HCT116 (cell line): Measurements from ENCODE around the gene GNA15. TPM values are rescaled to one million over a fixed set of nuclear protein-coding genes. Genes with fewer than 3 reads are reported as not detected.

Experiments
- ATAC-seq: fragments of 200-7000 bp; cut with Tn5 transposase; 2 replicates; pipeline ENCODE4 v1.9.1; 2020; ENCODE audit warnings: mild to moderate bottlenecking, moderate library complexity
- BruUV-seq: library from RNA; stranded (reverse); fragments of 400-500 nt; replicated peaks from 2 replicates; lab custom pipeline; 2021; lab: Mats Ljungman, UMichigan
- CTCF ChIA-PET: fragments of 300-600 bp; sonication (Branson Sonifier 250); formaldehyde crosslinking; loops from one replicate; lab custom pipeline; 2021; ENCODE audit warnings: antibody characterized with exemption; lab: Charles Lee
- POLR2A ChIA-PET: fragments of 300-600, 350-600 bp; sonication (Branson Sonifier 250); formaldehyde crosslinking; loops from one replicate; lab custom pipeline; 2021; ENCODE audit warnings: antibody characterized with exemption; lab: Charles Lee
- RAD21 ChIA-PET, 2 experiments: fragments of 300-600 bp; sonication (Branson Sonifier 250); formaldehyde crosslinking; loops; one replicate each; lab custom pipeline; 2023; ENCODE audit warnings: low total read pairs in 2 of 2; ENCODE audit not compliant: uncharacterized antibody in 2 of 2, unreplicated experiment in 2 of 2, low non-redundant PET in 1 of 2; lab: Charles Lee
- DNase-seq: peaks from one replicate; pipeline ENCODE4 v3.0.0-alpha.2; 2010; ENCODE audit warnings: low read depth, low spot score
- H2AFZ ChIP-seq: fragments of 200-600 bp; shearing (Covaris generic), sonication (generic); 2 replicates; pipeline ENCODE4 v1.6.1; 2017; ENCODE audit warnings: low read depth, mixed run types, mixed read lengths, antibody characterized with exemption, low read length; ENCODE audit not compliant: poor library complexity, severe bottlenecking
- H3K27ac ChIP-seq: 2 replicates; pipeline ENCODE4 v1.5.1; 2012; ENCODE audit warnings: low read depth, low read length
- H3K27me3 ChIP-seq: fragments of 200-600 bp; sonication (generic); 2 replicates; pipeline ENCODE4 v1.6.1; 2016; ENCODE audit warnings: mixed run types, low read length, mixed read lengths; ENCODE audit not compliant: insufficient read depth
- H3K36me3 ChIP-seq, 2 experiments: fragments of 200-500 bp in 1 of 2; fragments of 200-600 bp in 1 of 2; sonication (Bioruptor generic) in 1 of 2; sonication (generic) in 1 of 2; 2 replicates each; pipeline versions ENCODE4 v1.5.1 to v1.6.1; 2014 to 2016; ENCODE audit warnings: low read length in 2 of 2, inconsistent platforms in 1 of 2, mixed read lengths in 1 of 2, mixed run types in 1 of 2; ENCODE audit not compliant: insufficient read depth in 2 of 2, control insufficient read depth in 1 of 2
- H3K4me1 ChIP-seq, 2 experiments: fragments of 200-600 bp in 1 of 2; sonication (generic) in 1 of 2; 2 replicates each; pipeline versions ENCODE4 v1.5.1 to v1.6.1; 2012 to 2017; ENCODE audit warnings: low read length in 2 of 2, inconsistent platforms in 1 of 2, mild to moderate bottlenecking in 1 of 2, mixed read lengths in 1 of 2, mixed run types in 1 of 2, moderate library complexity in 1 of 2; ENCODE audit not compliant: insufficient read depth in 2 of 2, control insufficient read depth in 1 of 2
- H3K4me2 ChIP-seq: fragments of 200-600 bp; sonication (generic); 2 replicates; pipeline ENCODE4 v1.6.1; 2017; ENCODE audit warnings: mixed run types, low read length, mixed read lengths
- H3K4me3 ChIP-seq, 2 experiments: fragments of 200-600 bp in 1 of 2; sonication (generic) in 1 of 2; replicated peaks in 1 of 2; 2 replicates each; pipeline ENCODE4 v1.5.1; 2011 to 2016; ENCODE audit warnings: low read length in 2 of 2, control low read depth in 1 of 2, low read depth in 1 of 2, mild to moderate bottlenecking in 1 of 2, mixed read lengths in 1 of 2, mixed run types in 1 of 2
- H3K79me2 ChIP-seq: fragments of 200-600 bp; sonication (generic); 2 replicates; pipeline ENCODE4 v1.6.1; 2017; ENCODE audit warnings: mild to moderate bottlenecking, mixed run types, low read length, moderate library complexity, mixed read lengths; ENCODE audit not compliant: insufficient read depth
- H3K9ac ChIP-seq: fragments of 200-600 bp; sonication (generic); 2 replicates; pipeline ENCODE4 v1.6.1; 2016; ENCODE audit warnings: low read length, mixed read lengths
- H3K9me2 ChIP-seq: fragments of 200-600 bp; sonication (generic), shearing (Covaris generic); 2 replicates; pipeline ENCODE4 v1.6.1; 2017; ENCODE audit warnings: mixed run types, mild to moderate bottlenecking, moderate library complexity; ENCODE audit not compliant: insufficient read depth
- H3K9me3 ChIP-seq, 2 experiments: fragments of 200-500 bp in 1 of 2; fragments of 200-600 bp in 1 of 2; sonication (Bioruptor generic) in 1 of 2; sonication (generic) in 1 of 2; 2 replicates each; pipeline ENCODE4 v1.6.1; 2014 to 2017; ENCODE audit warnings: low read length in 2 of 2, mixed read lengths in 2 of 2, inconsistent platforms in 1 of 2, low read depth in 1 of 2, mild to moderate bottlenecking in 1 of 2, mixed run types in 1 of 2, moderate library complexity in 1 of 2; ENCODE audit not compliant: control insufficient read depth in 1 of 2, insufficient read depth in 1 of 2
- H4K20me1 ChIP-seq: fragments of 200-600 bp; sonication (generic), shearing (Covaris generic); 2 replicates; pipeline ENCODE4 v1.6.1; 2017; ENCODE audit warnings: mixed run types, mild to moderate bottlenecking, moderate library complexity; ENCODE audit not compliant: insufficient read depth
- ATF3 ChIP-seq: IDR thresholded peaks from 2 replicates; pipeline ENCODE4 v1.6.1; 2012
- CEBPB ChIP-seq: IDR thresholded peaks from 2 replicates; pipeline ENCODE4 v1.6.1; 2012; ENCODE audit warnings: low read depth
- CTCF ChIP-seq, 3 experiments: fragments of 200-600 bp in 1 of 3; sonication (generic) in 1 of 3; IDR thresholded peaks in 2 of 3; conservative IDR thresholded peaks in 1 of 3; 2 replicates each; pipeline ENCODE4 v1.5.1; 2012 to 2017; ENCODE audit warnings: low read depth in 2 of 3, low read length in 2 of 3, antibody characterized with exemption in 1 of 3, borderline replicate concordance in 1 of 3, control low read depth in 1 of 3, mild to moderate bottlenecking in 1 of 3, mixed read lengths in 1 of 3, mixed run types in 1 of 3, moderate library complexity in 1 of 3; ENCODE audit not compliant: insufficient read depth in 1 of 3
- EGR1 ChIP-seq: IDR thresholded peaks from 2 replicates; pipeline ENCODE4 v1.6.1; 2012; ENCODE audit warnings: low read depth
- ELF1 ChIP-seq: IDR thresholded peaks from 2 replicates; pipeline ENCODE4 v1.6.1; 2012; ENCODE audit warnings: low read depth, borderline replicate concordance
- EZH2 ChIP-seq: fragments of 200-600 bp; sonication (generic); IDR thresholded peaks from 2 replicates; pipeline ENCODE4 v1.6.1; 2017; ENCODE audit warnings: antibody characterized with exemption, mixed run types
- EZH2phosphoT487 ChIP-seq: fragments of 200-600 bp; IDR thresholded peaks from 2 replicates; pipeline ENCODE4 v1.6.1; 2018; ENCODE audit warnings: antibody characterized with exemption, borderline replicate concordance
- FOSL1 ChIP-seq: IDR thresholded peaks from 2 replicates; pipeline ENCODE4 v1.6.1; 2012; ENCODE audit warnings: low read depth
- JUND ChIP-seq: IDR thresholded peaks from 2 replicates; pipeline ENCODE4 v1.6.1; 2012
- MAX ChIP-seq: IDR thresholded peaks from 2 replicates; pipeline ENCODE4 v1.6.1; 2012
- POLR2A ChIP-seq: IDR thresholded peaks from 2 replicates; pipeline ENCODE4 v1.7.0; 2011; ENCODE audit warnings: borderline replicate concordance; ENCODE audit not compliant: insufficient read depth, insufficient read length; ENCODE audit errors: extremely low read depth
- REST ChIP-seq: IDR thresholded peaks from 2 replicates; pipeline ENCODE4 v1.6.1; 2012; ENCODE audit warnings: low read depth
- SIN3A ChIP-seq: IDR thresholded peaks from 2 replicates; pipeline ENCODE4 v1.6.1; 2012; ENCODE audit warnings: low read depth
- SP1 ChIP-seq: IDR thresholded peaks from 2 replicates; pipeline ENCODE4 v1.6.1; 2012; ENCODE audit warnings: low read depth
- SRF ChIP-seq: IDR thresholded peaks from 2 replicates; pipeline ENCODE4 v1.6.1; 2012; ENCODE audit warnings: low read depth
- TCF7L2 ChIP-seq: IDR thresholded peaks from 2 replicates; pipeline ENCODE4 v1.7.0; 2011; ENCODE audit warnings: borderline replicate concordance, inconsistent platforms; ENCODE audit not compliant: insufficient read depth, insufficient read length; ENCODE audit errors: extremely low read depth
- YY1 ChIP-seq: IDR thresholded peaks from 2 replicates; pipeline ENCODE4 v1.6.1; 2011; ENCODE audit warnings: low read length, low read depth, moderate library complexity, mild to moderate bottlenecking; ENCODE audit not compliant: insufficient replicate concordance; ENCODE audit errors: extremely low read depth
- ZNF274 ChIP-seq: fragments of 200-500 bp; sonication (Bioruptor generic); IDR thresholded peaks from 2 replicates; pipeline ENCODE4 v1.6.1; 2014; ENCODE audit warnings: mild to moderate bottlenecking, low read depth, low read length, inconsistent platforms
- intact Hi-C: fragments of 100-400 bp; cut with micrococcal nuclease; formaldehyde crosslinking; loops from 2 replicates; pipeline ENCODE4 v1.10.0; 2022
- total RNA-seq: library from RNA; stranded (reverse); gene quantifications from one replicate; pipeline ENCODE4 v1.2.1, GENCODE V29; 2021; ENCODE audit not compliant: unreplicated experiment
- TF ChIP-seq, protein P1 (sequence below): IDR thresholded peaks from 2 replicates; pipeline ENCODE4 v1.6.1; 2011; ENCODE audit warnings: mild to moderate bottlenecking, low read length, moderate library complexity; ENCODE audit not compliant: insufficient replicate concordance; ENCODE audit errors: extremely low read depth

The GNA15 gene
- total RNA-seq, 1 experiment from 2014 or later = 1.5 TPM

GRCh38 chr19:3189702-3190469 is 54.1 kb downstream of the GNA15 start:
- no peak for DNase-seq
- H2AFZ ChIP-seq = no peak overlapping the region
- intact Hi-C loops = no loop called here
- TF ChIP-seq YY1 (no peak), SP1 (no peak), EZH2 (no peak), FOSL1 (no peak), ZNF274 (no peak), MAX (no peak), REST (no peak), TCF7L2 (no peak), ELF1 (no peak), SIN3A (no peak), CEBPB (no peak), EGR1 (no peak), ATF3 (no peak), POLR2A (no peak), SRF (no peak), CTCF (IDR thresholded peaks at IDR 0.05 in 2 of 3, conservative IDR thresholded peaks at IDR 0.05 in 1 of 3; ENCODE audit: borderline replicate concordance in 1 of 3, insufficient read depth in 1 of 3, low read depth in 2 of 3, low read length in 2 of 3) (no peak), JUND (no peak), EZH2phosphoT487 (no peak)
- TF ChIP-seq, protein P1, sequence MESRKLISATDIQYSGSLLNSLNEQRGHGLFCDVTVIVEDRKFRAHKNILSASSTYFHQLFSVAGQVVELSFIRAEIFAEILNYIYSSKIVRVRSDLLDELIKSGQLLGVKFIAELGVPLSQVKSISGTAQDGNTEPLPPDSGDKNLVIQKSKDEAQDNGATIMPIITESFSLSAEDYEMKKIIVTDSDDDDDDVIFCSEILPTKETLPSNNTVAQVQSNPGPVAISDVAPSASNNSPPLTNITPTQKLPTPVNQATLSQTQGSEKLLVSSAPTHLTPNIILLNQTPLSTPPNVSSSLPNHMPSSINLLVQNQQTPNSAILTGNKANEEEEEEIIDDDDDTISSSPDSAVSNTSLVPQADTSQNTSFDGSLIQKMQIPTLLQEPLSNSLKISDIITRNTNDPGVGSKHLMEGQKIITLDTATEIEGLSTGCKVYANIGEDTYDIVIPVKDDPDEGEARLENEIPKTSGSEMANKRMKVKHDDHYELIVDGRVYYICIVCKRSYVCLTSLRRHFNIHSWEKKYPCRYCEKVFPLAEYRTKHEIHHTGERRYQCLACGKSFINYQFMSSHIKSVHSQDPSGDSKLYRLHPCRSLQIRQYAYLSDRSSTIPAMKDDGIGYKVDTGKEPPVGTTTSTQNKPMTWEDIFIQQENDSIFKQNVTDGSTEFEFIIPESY = no peak
- TF ChIP-seq, all 23 proteins: peak for 0
- no peak overlapping the region for H3K4me2 ChIP-seq
- H3K9me2 ChIP-seq = no peaks in the 10 kb centered on the region
- H3K9ac ChIP-seq = no peak overlapping the region
- peaks cover 9% of the 10 kb centered on the region; the same call in 1 of the 2 replicates for H4K20me1 ChIP-seq
- ChIA-PET POLR2A (no interaction called here), RAD21 (no interaction called here), CTCF (no interaction called here)
- H3K9me3 ChIP-seq = no peaks in the 10 kb centered on the region
- no peak overlapping the region; the same call in 1 of the 2 replicates for H3K27ac ChIP-seq
- ATAC-seq = no peak
- H3K79me2 ChIP-seq = peaks cover 89% of the 10 kb centered on the region
- H3K4me3 ChIP-seq = no peak overlapping the region
- no TSS peak for BruUV-seq
- peaks cover 6 to 39% of the 10 kb centered on the region in 2 experiments; a peak in 3 of 4 replicates for H3K36me3 ChIP-seq
- H3K27me3 ChIP-seq = no peaks in the 10 kb centered on the region
- H3K4me1 ChIP-seq = peaks cover 10 to 26% of the 10 kb centered on the region in 2 experiments; a peak in 3 of 4 replicates
